ENCODE measurements around the gene OLFM2. TPM values are rescaled to one million over a fixed set of nuclear protein-coding genes. Genes with fewer than 3 reads are reported as not detected.

Gene OLFM2
- total RNA-seq, 1 donor from 2014 or later, result 13.8 TPM

GRCh38 chr19:9966024-9966423 is 29.7 kb upstream of the OLFM2 start:
- no peaks in the 10 kb centered on the region for H3K9me3 ChIP-seq
- intact Hi-C loops (cut with DNase I), result no loop called here
- no peak overlapping the region for H3K27ac ChIP-seq
- no peak for TF ChIP-seq POLR2AphosphoS5 (IDR thresholded peaks at IDR 0.05; ENCODE audit: insufficient read depth in 1 of 2, low read depth in 1 of 2)
- no peak for TF ChIP-seq POLR2A (IDR thresholded peaks at IDR 0.05)
- TF ChIP-seq, protein P1, sequence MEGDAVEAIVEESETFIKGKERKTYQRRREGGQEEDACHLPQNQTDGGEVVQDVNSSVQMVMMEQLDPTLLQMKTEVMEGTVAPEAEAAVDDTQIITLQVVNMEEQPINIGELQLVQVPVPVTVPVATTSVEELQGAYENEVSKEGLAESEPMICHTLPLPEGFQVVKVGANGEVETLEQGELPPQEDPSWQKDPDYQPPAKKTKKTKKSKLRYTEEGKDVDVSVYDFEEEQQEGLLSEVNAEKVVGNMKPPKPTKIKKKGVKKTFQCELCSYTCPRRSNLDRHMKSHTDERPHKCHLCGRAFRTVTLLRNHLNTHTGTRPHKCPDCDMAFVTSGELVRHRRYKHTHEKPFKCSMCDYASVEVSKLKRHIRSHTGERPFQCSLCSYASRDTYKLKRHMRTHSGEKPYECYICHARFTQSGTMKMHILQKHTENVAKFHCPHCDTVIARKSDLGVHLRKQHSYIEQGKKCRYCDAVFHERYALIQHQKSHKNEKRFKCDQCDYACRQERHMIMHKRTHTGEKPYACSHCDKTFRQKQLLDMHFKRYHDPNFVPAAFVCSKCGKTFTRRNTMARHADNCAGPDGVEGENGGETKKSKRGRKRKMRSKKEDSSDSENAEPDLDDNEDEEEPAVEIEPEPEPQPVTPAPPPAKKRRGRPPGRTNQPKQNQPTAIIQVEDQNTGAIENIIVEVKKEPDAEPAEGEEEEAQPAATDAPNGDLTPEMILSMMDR (IDR thresholded peaks at IDR 0.05), result no peak
- no peaks in the 10 kb centered on the region for H3K4me1 ChIP-seq
- DNase-seq (ENCODE audit: extremely low spot score in 2 of 2), result no peak
- H3K4me3 ChIP-seq, result no peak overlapping the region
- no peaks in the 10 kb centered on the region for H3K27me3 ChIP-seq
- H3K36me3 ChIP-seq, result peaks cover 0 to 23% of the 10 kb centered on the region in 2 donors

- H3K4me3 ChIP-seq, result no peak overlapping the region
- TF ChIP-seq, protein P1 (IDR thresholded peaks at IDR 0.05), result no peak
- TF ChIP-seq POLR2AphosphoS5 (IDR thresholded peaks at IDR 0.05; ENCODE audit: insufficient read depth in 1 of 2, low read depth in 1 of 2) (no peak), POLR2A (IDR thresholded peaks at IDR 0.05) (no peak)
- no peaks in the 10 kb centered on the region for H3K27me3 ChIP-seq
- no peaks in the 10 kb centered on the region for H3K9me3 ChIP-seq
- DNase-seq (ENCODE audit: extremely low spot score in 2 of 2), result no peak
- no peaks in the 10 kb centered on the region for H3K4me1 ChIP-seq
- intact Hi-C loops (cut with DNase I), result no loop called here
- no peak overlapping the region for H3K27ac ChIP-seq
- peaks cover 0 to 24% of the 10 kb centered on the region in 2 donors for H3K36me3 ChIP-seq
Measured at GRCh38 chr19:9962623-9963290, 26.4 kb upstream of the OLFM2 start.

- no peak overlapping the region for H3K4me3 ChIP-seq
- intact Hi-C loops (cut with DNase I), result no loop called here
Measured at GRCh38 chr19:9961103-9961502, 24.8 kb upstream of the OLFM2 start.

GRCh38 chr19:9958379-9958821 is 22.1 kb upstream of the OLFM2 start:
- H3K4me1 ChIP-seq, result no peaks in the 10 kb centered on the region
- no peak for DNase-seq (ENCODE audit: extremely low spot score in 2 of 2)
- no peaks in the 10 kb centered on the region for H3K27me3 ChIP-seq
- no peak for TF ChIP-seq POLR2A (IDR thresholded peaks at IDR 0.05)
- TF ChIP-seq POLR2AphosphoS5 (IDR thresholded peaks at IDR 0.05; ENCODE audit: insufficient read depth in 1 of 2, low read depth in 1 of 2), result no peak
- TF ChIP-seq, protein P1 (IDR thresholded peaks at IDR 0.05), result no peak
- intact Hi-C loops (cut with DNase I), result no loop called here
- H3K4me3 ChIP-seq, result no peak overlapping the region
- H3K9me3 ChIP-seq, result no peaks in the 10 kb centered on the region
- peaks cover 0 to 18% of the 10 kb centered on the region in 2 donors for H3K36me3 ChIP-seq
- H3K27ac ChIP-seq, result no peak overlapping the region

More at GRCh38 chr19:9961103-9961502, 24.8 kb upstream of the OLFM2 start:
- no peak for DNase-seq (ENCODE audit: extremely low spot score in 2 of 2)
- Histone ChIP-seq H3K36me3 (peaks cover 0 to 24% of the 10 kb centered on the region in 2 donors), H3K9me3 (no peaks in the 10 kb centered on the region), H3K27ac (no peak overlapping the region), H3K4me1 (no peaks in the 10 kb centered on the region), H3K27me3 (no peaks in the 10 kb centered on the region)
- TF ChIP-seq, protein P1 (IDR thresholded peaks at IDR 0.05), result no peak
- no peak for TF ChIP-seq POLR2AphosphoS5 (IDR thresholded peaks at IDR 0.05; ENCODE audit: insufficient read depth in 1 of 2, low read depth in 1 of 2)

GRCh38 chr19:9956956-9957355 is 20.6 kb upstream of the OLFM2 start:
- DNase-seq (ENCODE audit: extremely low spot score in 2 of 2), result no peak
- Histone ChIP-seq H3K9me3 (no peaks in the 10 kb centered on the region), H3K27ac (no peak overlapping the region)

More at GRCh38 chr19:9956956-9957355, 20.6 kb upstream of the OLFM2 start:
- no peaks in the 10 kb centered on the region for H3K27me3 ChIP-seq
- H3K4me3 ChIP-seq, result no peak overlapping the region
- TF ChIP-seq, protein P1 (IDR thresholded peaks at IDR 0.05), result no peak
- TF ChIP-seq POLR2AphosphoS5 (IDR thresholded peaks at IDR 0.05; ENCODE audit: insufficient read depth in 1 of 2, low read depth in 1 of 2) (no peak), POLR2A (IDR thresholded peaks at IDR 0.05) (no peak)
- intact Hi-C loops (cut with DNase I), result no loop called here
- no peaks in the 10 kb centered on the region for H3K4me1 ChIP-seq
- peaks cover 0 to 11% of the 10 kb centered on the region in 2 donors for H3K36me3 ChIP-seq
